ENCODE results near the gene SCAF4. TPM values are rescaled to one million over a fixed set of nuclear protein-coding genes. Genes with fewer than 3 reads are reported as not detected.

The SCAF4 gene
- total and polyA plus RNA-seq, 9 of the 15 experiments (the other 6 are each of a cell fraction or from before 2014, with no cell fraction given): 2.3 to 55.7 (median 17.2) TPM

DNA sequence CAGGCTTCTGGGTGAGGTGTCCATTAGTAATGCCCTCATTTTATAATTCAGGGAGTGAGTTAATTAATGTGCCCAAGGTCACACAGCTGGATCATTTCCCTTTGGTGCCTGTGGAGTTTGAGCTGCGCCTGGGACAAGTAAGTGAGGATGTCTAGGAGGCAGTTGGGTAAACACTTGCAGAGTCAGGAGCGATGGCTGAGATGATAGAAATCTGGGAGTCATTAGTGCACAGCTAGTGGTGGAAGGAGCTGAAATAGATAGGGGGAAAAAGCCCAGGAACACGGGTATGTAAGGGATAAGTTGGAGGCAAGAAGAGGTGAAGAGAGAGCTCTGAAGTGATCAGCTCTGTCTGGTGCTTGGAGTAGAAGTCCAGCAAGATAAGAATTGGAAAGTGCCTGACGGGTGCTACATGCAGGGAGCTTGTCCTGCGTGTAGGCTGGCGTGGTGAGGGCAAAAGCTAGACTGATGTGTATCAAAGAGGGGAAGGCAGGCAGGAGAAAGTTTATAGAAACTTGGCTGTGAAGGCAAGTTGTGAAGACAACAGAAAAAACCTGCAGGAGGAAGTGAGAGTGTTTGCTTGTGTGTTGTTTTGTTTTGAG lies 1.7 kb upstream of the SCAF4 start (continued):
- TF ChIP-seq, protein P1, sequence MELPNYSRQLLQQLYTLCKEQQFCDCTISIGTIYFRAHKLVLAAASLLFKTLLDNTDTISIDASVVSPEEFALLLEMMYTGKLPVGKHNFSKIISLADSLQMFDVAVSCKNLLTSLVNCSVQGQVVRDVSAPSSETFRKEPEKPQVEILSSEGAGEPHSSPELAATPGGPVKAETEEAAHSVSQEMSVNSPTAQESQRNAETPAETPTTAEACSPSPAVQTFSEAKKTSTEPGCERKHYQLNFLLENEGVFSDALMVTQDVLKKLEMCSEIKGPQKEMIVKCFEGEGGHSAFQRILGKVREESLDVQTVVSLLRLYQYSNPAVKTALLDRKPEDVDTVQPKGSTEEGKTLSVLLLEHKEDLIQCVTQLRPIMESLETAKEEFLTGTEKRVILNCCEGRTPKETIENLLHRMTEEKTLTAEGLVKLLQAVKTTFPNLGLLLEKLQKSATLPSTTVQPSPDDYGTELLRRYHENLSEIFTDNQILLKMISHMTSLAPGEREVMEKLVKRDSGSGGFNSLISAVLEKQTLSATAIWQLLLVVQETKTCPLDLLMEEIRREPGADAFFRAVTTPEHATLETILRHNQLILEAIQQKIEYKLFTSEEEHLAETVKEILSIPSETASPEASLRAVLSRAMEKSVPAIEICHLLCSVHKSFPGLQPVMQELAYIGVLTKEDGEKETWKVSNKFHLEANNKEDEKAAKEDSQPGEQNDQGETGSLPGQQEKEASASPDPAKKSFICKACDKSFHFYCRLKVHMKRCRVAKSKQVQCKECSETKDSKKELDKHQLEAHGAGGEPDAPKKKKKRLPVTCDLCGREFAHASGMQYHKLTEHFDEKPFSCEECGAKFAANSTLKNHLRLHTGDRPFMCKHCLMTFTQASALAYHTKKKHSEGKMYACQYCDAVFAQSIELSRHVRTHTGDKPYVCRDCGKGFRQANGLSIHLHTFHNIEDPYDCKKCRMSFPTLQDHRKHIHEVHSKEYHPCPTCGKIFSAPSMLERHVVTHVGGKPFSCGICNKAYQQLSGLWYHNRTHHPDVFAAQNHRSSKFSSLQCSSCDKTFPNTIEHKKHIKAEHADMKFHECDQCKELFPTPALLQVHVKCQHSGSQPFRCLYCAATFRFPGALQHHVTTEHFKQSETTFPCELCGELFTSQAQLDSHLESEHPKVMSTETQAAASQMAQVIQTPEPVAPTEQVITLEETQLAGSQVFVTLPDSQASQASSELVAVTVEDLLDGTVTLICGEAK (IDR thresholded peaks at IDR 0.05): no peak
- TF ChIP-seq, protein P1 (CRISPR knock-in tag; IDR thresholded peaks at IDR 0.05): no peak
- TF ChIP-seq CREM (IDR thresholded peaks at IDR 0.05; ENCODE audit: low read depth): no peak
- TF ChIP-seq, protein P2, sequence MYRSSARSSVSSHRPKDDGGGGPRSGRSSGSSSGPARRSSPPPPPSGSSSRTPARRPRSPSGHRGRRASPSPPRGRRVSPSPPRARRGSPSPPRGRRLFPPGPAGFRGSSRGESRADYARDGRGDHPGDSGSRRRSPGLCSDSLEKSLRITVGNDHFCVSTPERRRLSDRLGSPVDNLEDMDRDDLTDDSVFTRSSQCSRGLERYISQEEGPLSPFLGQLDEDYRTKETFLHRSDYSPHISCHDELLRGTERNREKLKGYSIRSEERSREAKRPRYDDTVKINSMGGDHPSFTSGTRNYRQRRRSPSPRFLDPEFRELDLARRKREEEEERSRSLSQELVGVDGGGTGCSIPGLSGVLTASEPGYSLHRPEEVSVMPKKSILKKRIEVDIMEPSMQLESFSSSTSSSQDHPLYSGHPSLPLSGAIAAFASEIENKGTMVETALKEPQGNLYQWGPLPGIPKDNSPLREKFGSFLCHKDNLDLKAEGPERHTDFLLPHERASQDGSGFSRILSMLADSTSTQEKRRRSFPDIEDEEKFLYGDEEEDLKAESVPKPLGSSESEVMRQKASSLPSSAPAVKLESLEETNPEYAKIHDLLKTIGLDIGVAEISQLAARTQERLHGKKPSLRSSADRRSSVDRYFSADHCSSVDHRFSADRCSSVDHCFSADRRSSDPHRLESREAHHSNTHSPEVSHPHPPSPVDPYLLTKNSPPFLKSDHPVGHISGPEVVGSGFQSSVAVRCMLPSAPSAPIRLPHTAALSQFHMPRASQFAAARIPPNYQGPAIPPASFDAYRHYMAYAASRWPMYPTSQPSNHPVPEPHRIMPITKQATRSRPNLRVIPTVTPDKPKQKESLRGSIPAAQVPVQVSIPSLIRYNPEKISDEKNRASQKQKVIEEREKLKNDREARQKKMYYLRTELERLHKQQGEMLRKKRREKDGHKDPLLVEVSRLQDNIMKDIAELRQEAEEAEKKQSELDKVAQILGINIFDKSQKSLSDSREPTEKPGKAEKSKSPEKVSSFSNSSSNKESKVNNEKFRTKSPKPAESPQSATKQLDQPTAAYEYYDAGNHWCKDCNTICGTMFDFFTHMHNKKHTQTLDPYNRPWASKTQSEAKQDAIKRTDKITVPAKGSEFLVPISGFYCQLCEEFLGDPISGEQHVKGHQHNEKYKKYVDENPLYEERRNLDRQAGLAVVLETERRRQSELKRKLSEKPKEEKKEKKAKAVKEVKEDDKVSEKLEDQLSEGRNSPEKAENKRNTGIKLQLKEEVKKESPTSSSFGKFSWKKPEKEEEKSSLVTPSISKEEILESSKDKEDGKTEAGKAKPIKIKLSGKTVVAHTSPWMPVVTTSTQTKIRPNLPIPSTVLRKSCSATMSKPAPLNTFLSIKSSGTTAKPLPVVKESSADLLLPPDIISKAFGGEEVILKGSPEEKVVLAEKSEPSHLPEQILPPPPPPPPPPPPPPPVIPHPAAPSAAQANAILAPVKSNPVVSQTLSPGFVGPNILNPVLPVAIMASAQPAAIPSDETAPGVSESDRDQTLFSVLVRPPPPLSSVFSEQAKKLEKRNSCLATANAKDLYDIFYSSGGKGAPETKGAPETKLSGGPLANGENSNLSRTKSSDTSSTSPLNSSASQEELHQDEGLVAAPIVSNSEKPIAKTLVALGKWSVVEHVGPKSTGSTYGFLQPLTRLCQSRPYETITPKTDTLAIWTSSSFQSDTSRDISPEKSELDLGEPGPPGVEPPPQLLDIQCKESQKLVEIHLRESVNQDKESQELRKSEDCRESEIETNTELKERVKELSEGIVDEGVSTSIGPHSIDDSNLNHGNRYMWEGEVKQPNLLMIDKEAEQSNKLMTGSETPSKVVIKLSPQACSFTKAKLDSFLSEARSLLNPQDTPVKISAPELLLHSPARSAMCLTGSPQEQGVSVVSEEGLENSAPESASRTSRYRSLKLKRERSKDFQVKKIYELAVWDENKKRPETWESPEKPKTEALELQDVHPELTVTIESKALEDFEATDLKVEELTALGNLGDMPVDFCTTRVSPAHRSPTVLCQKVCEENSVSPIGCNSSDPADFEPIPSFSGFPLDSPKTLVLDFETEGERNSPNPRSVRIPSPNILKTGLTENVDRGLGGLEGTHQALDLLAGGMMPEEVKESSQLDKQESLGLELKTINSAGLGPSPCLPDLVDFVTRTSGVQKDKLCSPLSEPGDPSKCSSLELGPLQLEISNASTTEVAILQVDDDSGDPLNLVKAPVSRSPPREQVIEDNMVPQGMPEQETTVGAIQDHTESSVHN (IDR thresholded peaks at IDR 0.05; ENCODE audit: borderline replicate concordance in 1 of 2, low read depth in 1 of 2): 0 out of 4 replicates have a peak, but pooled peaks of 1 of the 2 experiments have one; percentile 30
- TF ChIP-seq ZFP36 (IDR thresholded peaks at IDR 0.05; ENCODE audit: low read depth, low read length, partially characterized antibody): no peak
- TF ChIP-seq, protein P3, sequence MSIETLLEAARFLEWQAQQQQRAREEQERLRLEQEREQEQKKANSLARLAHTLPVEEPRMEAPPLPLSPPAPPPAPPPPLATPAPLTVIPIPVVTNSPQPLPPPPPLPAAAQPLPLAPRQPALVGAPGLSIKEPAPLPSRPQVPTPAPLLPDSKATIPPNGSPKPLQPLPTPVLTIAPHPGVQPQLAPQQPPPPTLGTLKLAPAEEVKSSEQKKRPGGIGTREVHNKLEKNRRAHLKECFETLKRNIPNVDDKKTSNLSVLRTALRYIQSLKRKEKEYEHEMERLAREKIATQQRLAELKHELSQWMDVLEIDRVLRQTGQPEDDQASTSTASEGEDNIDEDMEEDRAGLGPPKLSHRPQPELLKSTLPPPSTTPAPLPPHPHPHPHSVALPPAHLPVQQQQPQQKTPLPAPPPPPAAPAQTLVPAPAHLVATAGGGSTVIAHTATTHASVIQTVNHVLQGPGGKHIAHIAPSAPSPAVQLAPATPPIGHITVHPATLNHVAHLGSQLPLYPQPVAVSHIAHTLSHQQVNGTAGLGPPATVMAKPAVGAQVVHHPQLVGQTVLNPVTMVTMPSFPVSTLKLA (conservative IDR thresholded peaks at IDR 0.05): peak in 1 of 2 experiments; percentile 36; a peak in 1 of 4 replicates
- TF ChIP-seq HNRNPLL (IDR thresholded peaks at IDR 0.05; ENCODE audit: low read depth, low read length, poor library complexity, severe bottlenecking): no peak

Measured in K562 (cell line).